Activated CD8-positive, alpha-beta memory T cell treated with anti-CD3 and anti-CD28 coated beads, Interleukin-2, amount 50 U/mL, for 1 hour (primary cell): ENCODE measurements around the gene OPCML.

ENCODE experiments used
- DNase-seq: peaks from one replicate; pipeline ENCODE4 v3.0.0-alpha.2; 2020; ENCODE audit errors: extremely low read depth

The OPCML gene

DNA sequence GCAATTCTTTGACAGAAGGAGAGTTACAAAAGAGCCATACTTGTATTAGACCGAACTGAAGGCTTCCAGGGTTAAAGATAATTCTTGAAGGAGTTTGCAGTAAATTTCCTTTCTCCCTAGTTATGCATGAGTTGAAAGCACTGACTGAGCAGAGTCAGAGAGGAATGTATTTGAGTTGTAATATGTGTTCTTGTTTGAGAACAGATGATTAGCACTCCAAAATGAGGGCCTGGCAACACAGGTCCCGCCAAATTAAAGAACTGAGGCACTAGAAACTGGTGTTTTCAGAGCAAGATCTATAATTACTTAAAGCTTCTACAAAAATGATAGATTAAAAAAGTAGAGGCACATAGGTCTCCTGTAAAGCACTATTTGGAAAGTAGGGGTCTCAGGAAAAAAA lies 970.4 kb downstream of the OPCML start:
- no peak for DNase-seq

GRCh38 chr11:132559331-132560036 lies 972.8 kb downstream of the OPCML start:
- no peak for DNase-seq

DNA sequence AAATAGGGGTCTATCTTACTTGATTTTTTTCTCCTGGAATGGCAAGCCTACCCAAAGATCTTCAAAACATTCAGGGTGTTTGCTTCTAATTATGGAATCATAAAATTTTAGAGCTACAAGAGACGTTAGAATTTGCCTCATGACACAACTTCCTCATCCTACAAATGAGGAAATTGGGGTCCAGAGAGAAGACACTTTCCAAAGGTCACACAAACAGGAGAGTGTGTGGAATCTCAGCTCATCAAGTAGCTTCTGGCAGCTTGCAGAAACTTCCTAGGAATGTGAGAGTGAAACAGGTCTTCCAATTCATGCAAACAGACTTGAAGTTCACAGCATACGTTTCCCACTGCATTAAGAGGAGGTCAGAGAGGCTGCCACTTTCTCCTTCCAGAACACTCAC lies 976.0 kb downstream of the OPCML start:
- no peak for DNase-seq

- DNase-seq: no peak
These were observed 976.7 kb downstream of the OPCML start for GRCh38 chr11:132555617-132556016.

DNA sequence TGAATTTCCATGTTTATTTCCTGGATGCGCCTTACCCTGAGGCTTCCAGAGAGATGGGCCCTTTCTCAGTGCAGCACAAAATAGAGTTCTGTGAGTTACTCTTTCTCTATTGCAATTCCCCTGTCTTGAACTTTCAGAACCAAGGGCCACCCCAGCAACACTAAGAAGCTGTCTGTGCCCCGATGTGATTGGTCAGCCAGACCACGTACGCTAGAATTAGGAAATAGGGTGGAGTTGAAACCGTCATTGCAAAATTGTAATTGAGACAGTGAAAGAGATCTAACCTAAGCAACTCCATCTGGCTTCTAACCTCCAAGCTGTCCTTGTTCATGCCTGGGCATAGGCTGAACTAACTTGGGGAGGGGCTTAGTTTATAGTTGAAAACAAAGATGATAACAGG lies 981.3 kb downstream of the OPCML start:
- DNase-seq: no peak

GRCh38 chr11:132549561-132549960 lies 982.7 kb downstream of the OPCML start:
- no peak for DNase-seq

DNA sequence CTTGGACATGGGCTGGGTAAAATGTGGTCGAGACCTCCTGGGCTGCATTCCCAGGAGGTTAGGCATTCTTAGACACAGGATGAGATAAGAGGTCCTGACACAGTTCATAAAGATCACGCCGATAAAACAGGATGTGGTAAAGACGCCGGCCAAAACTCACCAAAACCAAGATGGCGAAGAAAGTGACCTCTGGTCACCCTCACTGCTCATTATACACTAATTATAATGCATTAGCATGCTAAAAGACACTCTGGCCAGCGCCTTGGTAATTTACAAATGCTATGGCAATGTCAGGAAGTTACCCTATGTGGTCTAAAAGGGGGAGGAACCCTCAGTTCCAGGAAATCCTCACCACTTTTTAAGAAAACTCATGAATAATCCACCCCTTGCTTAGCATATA lies 983.3 kb downstream of the OPCML start:
- no peak for DNase-seq

DNA sequence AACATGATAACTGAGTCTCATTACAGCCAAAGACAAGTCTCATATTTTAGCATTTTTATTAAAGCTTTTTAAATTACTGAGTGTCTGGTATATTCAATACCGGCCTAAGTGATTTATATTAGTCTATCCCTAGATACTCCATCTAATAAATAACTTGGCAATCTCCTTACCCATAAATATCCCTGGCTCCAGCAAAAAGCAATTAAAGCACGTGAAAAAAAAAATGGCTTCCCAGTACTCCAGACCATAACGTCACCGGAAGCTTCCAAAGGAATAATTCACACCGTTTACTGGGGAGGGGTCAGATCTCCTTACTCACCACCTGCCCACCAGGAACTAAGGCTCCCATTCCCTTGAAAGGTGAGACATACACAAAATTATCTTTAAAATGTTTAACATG lies 988.3 kb downstream of the OPCML start:
- DNase-seq: no peak

DNA sequence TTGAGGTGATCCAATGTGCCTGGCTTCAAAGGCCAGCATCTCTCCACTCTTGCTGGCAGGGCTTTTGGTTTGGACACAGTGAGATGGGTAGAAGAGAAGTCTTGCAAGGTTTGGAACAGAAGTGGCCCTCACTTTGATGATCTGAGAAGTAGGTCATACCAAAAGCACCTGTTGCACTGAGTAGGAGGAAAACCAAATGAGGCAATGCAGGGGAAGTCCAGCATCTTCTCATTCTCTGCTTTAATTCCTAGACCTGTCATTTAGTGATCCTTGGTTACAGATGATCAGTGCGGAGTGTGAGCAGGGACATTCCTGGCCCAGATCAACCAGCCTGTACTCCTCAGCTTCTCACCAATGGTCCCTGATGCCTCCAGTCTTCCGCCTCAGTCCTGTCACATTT lies 990.5 kb downstream of the OPCML start:
- DNase-seq: no peak

GRCh38 chr11:132540581-132540980 lies 991.7 kb downstream of the OPCML start:
- DNase-seq: no peak

GRCh38 chr11:132539590-132540368 lies 992.5 kb downstream of the OPCML start:
- DNase-seq: no peak

GRCh38 chr11:132538642-132539041 lies 993.7 kb downstream of the OPCML start:
- DNase-seq: no peak

GRCh38 chr11:132535830-132536229 lies 996.5 kb downstream of the OPCML start:
- DNase-seq: no peak

- DNase-seq: no peak
These were observed 1000.4 kb downstream of the OPCML start for GRCh38 chr11:132531921-132532320.

DNA sequence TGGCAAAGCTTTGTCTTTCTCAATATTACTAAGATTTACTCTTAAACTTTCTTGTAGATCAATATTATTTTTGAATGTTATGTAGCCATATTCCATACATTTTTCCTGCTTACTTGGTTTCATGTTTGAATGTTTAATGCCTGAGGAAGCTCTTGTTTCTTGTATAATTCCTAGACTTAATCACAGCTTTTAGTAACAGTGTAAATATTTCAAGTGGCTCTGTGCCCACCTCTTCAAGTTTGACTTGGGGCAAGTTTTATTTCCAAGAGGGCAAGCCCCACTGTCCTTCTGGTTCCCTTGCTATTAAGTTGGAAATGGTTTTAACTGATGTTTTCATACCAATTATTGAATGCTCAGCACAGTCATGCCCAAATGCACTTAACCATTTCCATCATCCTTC lies 1004.1 kb downstream of the OPCML start:
- no peak for DNase-seq

GRCh38 chr11:132523929-132524328 lies 1008.4 kb downstream of the OPCML start:
- no peak for DNase-seq

GRCh38 chr11:132520199-132520598 lies 1012.1 kb downstream of the OPCML start:
- DNase-seq: no peak

DNA sequence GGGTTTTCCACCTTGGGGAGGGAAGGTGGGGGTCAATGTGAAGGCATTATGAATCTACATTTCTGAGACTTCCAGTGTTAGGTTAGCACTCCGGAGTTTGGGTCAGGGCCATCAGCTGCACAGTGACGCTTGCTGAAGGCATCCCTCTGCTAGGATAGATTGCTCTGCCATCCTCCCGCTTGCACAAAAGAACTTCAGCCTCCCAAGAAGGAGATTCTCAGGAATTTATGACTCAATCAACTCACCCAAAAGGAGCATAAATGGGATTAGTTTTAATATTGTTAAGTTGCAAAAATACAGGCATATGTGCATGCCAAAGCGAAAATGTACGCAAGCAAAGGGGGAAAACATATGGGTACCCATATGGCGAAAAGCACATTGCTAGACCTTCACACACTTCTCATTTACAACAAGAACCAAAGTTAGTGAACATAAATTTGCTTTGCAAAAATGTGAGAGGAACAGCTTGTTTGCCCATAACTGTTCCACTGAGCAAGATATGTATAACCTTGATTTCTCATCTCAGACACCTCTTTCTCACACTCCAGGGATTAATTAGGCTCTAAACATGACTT lies 1013.0 kb downstream of the OPCML start:
- DNase-seq: no peak

GRCh38 chr11:132504501-132505041 lies 1027.7 kb downstream of the OPCML start:
- no peak for DNase-seq

DNA sequence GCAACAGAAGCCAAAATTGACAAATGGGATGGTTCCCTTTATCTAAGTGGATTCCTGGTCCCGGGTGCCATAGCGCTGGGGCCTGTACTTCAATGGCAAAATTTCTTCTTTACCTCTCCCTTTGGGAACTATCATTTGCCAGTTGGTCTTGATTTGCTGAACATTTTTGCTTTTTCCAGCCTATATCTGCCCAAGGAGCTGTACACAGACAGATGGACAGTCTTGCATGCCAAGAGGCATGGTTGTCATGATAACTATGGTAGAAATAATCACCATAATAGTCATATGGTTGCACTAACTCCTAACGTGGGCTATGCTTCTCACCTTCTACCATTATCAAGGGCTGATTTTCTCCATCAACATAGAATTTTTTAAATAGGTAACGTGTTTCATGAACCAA lies 1030.9 kb downstream of the OPCML start:
- no peak for DNase-seq

DNA sequence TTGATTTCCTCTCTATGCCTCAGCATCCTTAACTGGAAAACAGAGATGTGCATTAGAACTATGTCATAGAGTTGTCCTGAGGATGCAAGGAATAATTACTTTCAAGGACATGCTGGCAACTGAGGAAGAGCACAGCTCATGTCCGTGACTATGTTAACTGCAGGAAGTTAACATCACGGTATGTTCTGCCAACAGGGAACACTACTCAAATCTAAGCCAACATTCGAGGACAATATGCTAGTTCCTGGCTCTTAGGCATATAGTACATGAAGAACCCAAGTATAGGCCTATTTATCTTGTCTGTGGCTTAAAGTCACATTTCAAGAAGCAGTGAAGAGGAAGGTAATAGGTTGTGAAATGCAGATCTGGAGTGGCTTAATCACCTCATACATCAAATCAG lies 1032.6 kb downstream of the OPCML start:
- DNase-seq: no peak

DNA sequence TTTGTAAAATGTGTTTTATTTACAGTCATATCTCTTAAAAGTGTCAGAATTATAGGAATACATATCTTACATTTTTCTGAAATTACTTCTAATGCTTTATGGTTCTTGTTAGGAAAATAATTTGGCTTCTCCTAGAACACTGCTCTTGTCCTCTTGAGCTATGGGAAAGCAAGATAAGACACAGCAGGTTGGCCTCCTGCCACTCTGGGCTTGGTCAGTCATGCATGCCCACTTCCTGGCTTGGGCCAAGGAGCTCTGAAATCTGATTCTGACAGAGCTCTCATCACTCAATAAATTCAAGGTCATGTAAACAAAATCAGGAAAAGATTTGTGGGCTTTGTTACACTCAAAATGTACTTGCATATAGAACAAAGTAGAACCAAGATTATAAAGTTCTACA lies 1036.0 kb downstream of the OPCML start:
- DNase-seq: no peak

- DNase-seq: no peak
These were observed 1038.5 kb downstream of the OPCML start for GRCh38 chr11:132493801-132494200.
